ENCODE measurements around the gene GPA33.

GRCh38 chr1:167099851-167100250 is 9.7 kb upstream of the GPA33 start:
- no peak for TF ChIP-seq POLR2A (IDR thresholded peaks at IDR 0.05)
- TF ChIP-seq CTCF (IDR thresholded peaks at IDR 0.05): no peak

Measured in testis (tissue), 2 donors.